Measurements from ENCODE around the gene OSGIN1. TPM values are rescaled to one million over a fixed set of nuclear protein-coding genes. Genes with fewer than 3 reads are reported as not detected.
A peak's percentile ranks its signal among the peaks of the same experiment; 100 is the strongest.

Gene OSGIN1
- total RNA-seq, 1 experiment from 2014 or later, result 0.13 TPM

DNA sequence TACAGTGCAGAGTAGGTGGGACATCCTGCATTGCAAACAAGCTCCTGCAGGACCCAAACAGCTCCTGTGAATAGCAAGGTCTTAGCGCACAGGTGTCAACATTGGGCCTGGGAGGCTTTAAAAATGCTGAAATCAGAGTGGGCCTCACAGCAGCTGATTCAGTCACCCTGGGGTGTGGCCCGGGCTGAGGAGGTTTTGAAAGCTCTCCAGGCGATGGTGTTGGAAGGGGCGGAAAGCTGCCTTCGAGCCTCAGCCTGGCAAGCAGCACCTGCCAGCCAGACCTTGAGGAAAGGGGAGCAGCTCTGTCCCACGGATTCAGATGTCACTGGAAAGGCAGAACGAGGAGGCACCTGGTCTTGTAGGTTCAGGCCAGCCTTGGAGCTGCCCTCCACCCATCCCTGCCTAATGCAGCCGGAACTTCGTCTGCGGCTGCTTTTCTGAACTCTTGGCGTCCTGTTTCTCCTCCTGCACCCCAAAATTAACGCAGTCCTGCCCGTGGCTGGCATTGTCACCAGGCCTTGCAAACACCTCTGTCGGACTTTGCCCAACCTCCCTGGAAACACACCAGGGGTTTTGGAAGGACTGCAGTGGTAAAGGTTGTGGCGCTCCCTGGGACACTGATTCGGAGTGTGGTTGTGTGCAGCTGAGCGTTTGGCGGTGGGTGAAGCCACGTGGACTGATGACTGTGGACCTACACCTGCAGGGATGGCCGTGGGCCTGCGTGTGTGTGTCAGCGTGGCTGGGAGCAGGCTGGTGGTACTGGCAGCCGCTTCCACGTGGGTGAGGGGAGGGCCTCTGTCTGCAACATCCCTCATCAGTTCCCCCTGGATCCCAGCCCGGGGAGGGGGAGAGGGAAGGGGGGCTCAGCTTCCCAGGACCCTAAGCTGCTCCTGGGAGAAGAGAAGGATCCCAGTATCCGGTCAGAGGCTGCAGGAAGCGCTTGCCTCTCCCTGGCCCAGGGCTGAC, 18.4 kb downstream of the OSGIN1 start:
- DNase-seq, result no peak
- Histone ChIP-seq H3K27me3 (no peaks in the 10 kb centered on the region), H3K9me3 (no peaks in the 10 kb centered on the region), H3K4me3 (no peak overlapping the region), H3K36me3 (no peaks in the 10 kb centered on the region)

DNA sequence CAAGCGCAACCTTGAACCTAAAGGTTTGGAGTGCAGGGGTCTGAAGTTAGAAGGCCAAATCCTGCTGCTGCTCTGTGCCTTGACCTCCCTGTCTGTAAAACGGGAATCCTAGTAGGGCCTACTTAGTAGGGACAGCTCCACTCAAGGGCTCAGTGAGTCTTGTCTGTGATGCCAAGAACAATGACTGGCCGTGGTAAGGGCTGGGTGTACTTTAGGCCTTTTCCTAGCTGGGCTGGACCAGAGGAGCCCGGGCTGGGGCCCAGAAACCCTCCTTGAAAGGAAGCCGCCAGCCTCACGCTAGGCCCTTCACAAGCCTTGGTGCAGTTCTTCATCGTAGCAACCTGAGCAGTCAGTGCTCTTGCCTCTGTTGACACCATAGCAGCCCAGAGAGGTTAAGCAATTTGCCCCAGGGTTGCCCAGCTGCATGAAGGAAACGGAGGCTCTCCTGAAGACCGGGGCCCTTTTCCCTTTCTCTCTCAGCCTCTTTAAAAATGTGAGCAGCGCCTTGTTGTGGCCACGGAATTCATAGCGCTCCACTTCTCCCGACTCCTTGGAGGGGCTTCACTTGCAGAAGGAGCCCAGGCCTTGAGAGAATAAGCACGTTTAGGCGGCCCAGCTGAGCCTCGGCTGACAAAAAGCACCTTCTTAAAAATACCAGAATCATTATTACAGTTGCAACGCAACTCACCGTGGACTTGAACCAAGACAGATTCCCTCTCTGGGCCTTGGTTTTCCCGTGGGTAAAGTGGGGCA, 19.4 kb downstream of the OSGIN1 start:
- Histone ChIP-seq H3K4me3 (no peak overlapping the region), H3K9me3 (no peaks in the 10 kb centered on the region), H3K27me3 (no peaks in the 10 kb centered on the region), H3K36me3 (no peaks in the 10 kb centered on the region)
- DNase-seq, result no peak

DNA sequence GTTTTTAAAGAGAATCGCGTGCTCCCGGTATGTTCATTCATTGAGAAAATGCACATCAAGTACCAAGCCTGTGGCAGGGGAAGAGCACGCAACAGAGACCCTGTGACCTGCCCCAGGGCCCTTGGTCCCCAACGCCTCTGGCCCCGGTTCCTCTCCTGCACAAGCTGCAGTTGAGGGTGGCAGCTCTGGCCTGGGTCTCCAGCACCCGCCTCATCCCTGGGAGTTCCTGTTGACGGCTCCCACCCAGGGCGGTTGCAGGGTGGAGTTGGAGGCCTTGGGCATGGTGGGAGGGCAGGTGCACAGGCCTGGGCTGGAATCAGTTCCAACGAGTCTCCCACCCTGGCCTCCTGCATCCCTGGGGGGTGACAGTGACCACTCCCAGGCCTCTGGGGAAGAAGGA, 20.0 kb downstream of the OSGIN1 start:
- Histone ChIP-seq H3K27me3 (no peaks in the 10 kb centered on the region), H3K9me3 (no peaks in the 10 kb centered on the region), H3K4me3 (no peak overlapping the region), H3K36me3 (no peaks in the 10 kb centered on the region)
- DNase-seq, result no peak

DNA sequence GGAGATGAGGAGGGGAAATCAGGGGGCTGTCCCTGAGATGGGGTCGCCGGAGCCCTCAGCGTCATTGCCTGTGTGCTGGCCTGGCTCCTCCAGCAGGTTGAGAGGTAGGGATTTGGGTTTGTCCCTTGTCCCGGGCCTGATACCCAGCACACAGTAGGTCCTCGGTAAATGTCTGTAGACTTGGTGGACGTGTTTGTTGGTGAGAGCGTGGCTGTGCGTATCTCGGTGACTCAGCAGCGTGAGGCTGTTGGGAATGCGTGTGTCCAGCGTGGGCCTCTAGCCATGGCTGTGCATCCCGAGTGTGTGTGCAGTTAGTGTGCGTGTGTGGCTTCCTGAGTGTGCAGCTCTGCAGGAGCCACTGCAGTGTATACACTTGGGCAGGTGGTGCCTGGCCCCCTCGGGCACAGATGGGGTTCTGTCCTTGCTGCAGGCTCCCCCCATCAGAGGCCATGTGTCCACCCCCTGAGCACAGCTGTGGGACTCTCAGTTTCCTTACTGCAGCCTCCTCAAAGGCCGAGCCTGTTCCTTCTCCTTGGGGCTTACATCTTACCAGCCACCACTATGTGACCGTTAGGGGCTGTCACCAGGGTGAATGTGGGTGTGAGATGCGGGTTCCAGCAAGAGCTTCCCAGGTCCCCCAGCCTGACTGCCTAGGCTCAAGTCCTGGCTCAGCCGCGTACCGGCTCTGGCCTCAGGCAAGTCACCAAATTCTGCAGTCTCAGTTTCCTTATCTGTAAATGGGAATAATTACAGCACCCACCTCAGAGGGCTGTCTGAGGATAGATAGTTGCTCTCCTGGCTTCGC, 20.7 kb downstream of the OSGIN1 start:
- no peaks in the 10 kb centered on the region for H3K36me3 ChIP-seq
- no peak for DNase-seq
- no peaks in the 10 kb centered on the region for H3K9me3 ChIP-seq
- no peak overlapping the region for H3K4me3 ChIP-seq
- no peaks in the 10 kb centered on the region for H3K27me3 ChIP-seq

DNA sequence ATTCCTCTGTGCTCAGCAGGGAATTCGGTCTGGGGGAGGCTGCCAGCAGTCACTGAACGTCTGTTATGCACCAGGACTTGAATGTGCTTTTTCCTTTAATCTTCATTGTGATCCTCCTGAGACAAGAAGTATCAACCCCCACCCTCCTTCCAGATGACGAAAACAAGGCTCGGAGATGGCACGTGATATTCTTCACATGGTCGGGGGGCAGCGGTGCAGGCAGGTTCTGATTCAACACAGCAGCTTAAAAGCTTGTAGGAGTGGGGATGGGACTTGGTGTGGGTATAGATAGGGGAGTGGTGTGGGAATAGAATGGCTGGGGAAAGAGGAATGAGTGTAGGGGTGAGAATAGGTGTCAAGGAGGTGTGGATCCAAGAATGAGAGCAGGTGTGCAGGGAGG, 21.4 kb downstream of the OSGIN1 start:
- DNase-seq, result no peak
- no peak overlapping the region for H3K4me3 ChIP-seq
- no peaks in the 10 kb centered on the region for H3K27me3 ChIP-seq
- no peaks in the 10 kb centered on the region for H3K9me3 ChIP-seq
- no peaks in the 10 kb centered on the region for H3K36me3 ChIP-seq

DNA sequence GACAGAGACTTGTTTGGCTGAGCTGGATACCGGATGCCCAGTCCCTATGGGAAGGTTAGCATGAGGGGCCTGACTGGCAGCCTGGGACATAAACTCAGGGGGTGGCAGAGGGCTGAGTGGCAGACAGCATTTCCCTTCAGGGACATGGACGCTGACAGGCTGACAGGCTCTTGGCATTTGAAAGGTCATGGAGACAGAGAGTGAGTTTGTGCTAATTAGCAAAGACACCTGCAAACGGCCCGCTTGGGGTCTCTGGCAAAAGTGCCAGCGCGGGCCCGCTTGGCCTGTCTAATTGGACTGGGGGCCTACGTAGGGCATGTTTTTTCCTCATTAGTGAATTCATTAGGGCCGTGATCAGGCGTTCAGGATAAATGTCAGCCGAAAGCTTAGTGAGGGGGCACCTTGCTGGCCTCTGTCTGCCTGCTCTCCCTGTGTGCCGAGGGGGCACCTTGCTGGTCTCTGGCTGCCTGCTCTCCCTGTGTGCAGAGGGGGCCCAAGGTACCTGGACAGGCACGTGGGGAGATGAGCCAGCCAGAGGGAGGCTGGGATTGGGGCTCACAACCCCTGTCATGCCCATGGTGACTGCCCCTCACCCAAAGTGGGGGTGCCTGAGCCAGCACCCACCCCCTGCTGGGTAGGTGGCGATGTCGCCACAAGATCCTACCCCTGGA, 22.7 kb downstream of the OSGIN1 start:
- no peaks in the 10 kb centered on the region for H3K27me3 ChIP-seq
- H3K36me3 ChIP-seq, result no peaks in the 10 kb centered on the region
- no peaks in the 10 kb centered on the region for H3K9me3 ChIP-seq
- no peak overlapping the region for H3K4me3 ChIP-seq
- DNase-seq, result no peak

DNA sequence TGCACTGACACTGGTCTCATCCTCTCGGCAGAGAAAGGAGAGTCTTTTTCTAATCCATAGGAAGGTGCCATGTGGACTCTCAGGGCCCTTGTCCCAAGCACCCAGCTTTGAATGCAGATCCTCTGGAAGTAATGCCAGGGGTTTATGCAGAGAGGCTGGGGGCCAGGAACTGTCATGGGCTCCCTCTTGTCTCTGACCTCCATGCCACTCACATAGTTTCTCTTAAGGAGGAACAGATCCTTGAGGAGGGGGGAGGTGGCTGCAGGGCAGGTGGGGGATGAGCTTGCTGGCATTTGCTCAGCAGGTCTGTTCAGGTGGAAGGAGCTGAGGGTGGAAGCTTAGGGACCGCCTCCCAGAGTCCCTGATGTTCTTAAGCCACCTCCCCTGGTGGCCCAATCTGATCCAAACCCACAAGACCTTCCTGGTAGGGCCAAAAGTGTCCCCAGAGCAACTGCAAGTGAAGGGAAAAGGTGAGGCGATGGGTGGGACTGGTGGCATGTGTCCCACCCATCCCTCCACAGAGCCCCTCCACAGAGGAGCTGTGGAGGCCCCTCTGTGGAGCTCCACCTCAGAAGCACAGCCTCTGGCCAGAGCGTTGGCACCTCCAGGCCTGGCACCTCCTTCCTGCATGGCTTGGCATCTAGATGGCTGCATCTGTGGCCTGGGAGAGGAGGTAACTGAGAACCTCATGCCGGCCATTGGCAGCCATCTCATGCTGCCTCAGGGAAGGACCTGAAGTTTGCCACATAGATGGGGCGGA, 24.2 kb downstream of the OSGIN1 start:
- no peak overlapping the region for H3K4me3 ChIP-seq
- no peak for DNase-seq
- H3K36me3 ChIP-seq, result no peaks in the 10 kb centered on the region
- H3K9me3 ChIP-seq, result no peaks in the 10 kb centered on the region
- H3K27me3 ChIP-seq, result no peaks in the 10 kb centered on the region

DNA sequence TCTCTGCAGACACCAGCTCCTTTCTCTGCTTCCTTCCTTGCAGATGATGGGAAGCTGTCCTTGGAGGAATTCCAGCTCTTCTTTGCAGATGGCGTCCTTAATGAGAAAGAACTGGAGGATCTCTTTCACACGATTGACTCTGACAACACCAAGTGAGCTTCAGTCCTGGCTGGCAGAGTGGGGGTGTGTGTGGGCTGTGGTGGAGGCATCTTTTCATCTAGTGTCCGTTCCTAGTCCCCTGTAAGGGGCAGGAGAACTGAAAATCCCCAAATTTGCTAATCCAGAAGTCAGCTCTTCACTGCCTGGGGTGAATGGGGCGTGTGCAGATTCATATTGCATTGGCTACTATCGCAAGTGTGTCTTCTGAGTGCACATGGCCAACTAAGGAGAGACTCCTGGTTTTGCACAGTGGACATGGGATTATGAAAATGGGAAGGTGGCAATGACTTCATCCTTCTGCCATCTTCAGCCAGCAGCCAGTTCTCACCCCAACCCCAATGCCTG, 25.4 kb downstream of the OSGIN1 start:
- no peaks in the 10 kb centered on the region for H3K27me3 ChIP-seq
- H3K36me3 ChIP-seq, result no peaks in the 10 kb centered on the region

DNA sequence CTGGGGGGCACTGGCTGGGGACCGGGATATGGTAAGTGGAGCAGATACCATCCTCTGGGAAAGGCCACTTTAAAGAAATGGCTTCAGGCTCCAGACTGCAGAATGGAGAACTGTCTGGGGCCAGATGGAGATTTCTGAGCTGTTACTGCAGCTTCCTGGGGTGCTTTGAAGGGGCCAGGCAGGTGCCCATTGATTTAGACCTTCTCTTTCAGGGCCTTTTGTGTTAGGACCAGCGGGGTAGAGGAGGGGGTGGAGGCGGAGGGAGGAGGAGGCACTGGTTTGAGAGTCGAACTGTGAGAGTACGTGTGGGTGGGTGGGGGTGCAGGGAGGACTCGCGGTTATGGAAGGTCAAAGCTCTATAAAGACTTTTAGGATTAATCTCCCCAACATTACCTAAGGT, 26.4 kb downstream of the OSGIN1 start:
- Histone ChIP-seq H3K4me3 (no peak overlapping the region), H3K27me3 (no peaks in the 10 kb centered on the region), H3K36me3 (no peaks in the 10 kb centered on the region), H3K9me3 (no peaks in the 10 kb centered on the region)
- no peak for DNase-seq

More for the DNA sequence above, 25.4 kb downstream of the OSGIN1 start:
- no peak for DNase-seq
- H3K9me3 ChIP-seq, result no peaks in the 10 kb centered on the region
- no peak overlapping the region for H3K4me3 ChIP-seq

DNA sequence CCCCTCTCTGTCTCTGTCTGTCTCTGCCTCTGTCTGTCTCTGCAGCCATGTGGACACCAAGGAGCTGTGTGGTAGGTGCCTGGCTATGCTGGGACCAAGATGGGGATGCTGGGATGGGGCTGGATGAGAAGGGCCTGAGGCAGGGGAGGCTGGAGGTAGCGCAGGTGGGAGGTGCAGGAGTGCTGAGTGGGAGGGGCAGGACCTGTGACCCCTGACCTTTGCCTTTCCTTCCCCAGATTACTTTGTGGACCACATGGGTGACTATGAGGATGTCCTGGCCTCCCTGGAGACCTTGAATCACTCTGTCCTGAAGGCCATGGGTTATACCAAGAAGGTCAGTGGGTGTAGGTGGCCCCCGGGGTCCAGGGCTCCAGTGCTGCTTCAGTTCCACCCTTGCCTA, 27.8 kb downstream of the OSGIN1 start:
- Histone ChIP-seq H3K36me3 (no peaks in the 10 kb centered on the region), H3K4me3 (no peak overlapping the region)
- DNase-seq, result no peak

DNA sequence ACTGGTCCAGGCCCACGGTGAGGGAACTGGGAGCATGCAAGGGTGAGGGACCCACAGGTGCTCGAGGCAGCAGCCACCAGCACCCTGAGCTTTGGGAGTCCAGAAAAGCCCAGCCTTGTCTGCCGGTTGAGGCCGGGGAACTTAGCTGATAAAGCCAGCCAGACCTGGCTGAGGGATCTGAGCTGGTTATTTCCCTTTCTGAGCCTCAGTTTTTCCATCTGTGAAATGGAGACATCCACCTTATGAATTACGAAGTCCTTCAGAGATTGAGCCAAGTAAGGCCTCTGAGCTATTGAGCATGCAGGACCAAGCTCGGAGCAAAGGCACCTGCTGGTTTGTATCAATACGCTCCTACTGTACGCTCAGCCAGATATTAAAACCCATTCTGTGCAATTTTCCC, 28.8 kb downstream of the OSGIN1 start:
- no peak overlapping the region for H3K4me3 ChIP-seq
- H3K9me3 ChIP-seq, result no peaks in the 10 kb centered on the region
- H3K27me3 ChIP-seq, result no peaks in the 10 kb centered on the region; the same call in 1 of the 2 replicates
- DNase-seq, result no peak
- no peaks in the 10 kb centered on the region for H3K36me3 ChIP-seq

More for the DNA sequence above, 27.8 kb downstream of the OSGIN1 start:
- Histone ChIP-seq H3K9me3 (no peaks in the 10 kb centered on the region), H3K27me3 (no peaks in the 10 kb centered on the region)

DNA sequence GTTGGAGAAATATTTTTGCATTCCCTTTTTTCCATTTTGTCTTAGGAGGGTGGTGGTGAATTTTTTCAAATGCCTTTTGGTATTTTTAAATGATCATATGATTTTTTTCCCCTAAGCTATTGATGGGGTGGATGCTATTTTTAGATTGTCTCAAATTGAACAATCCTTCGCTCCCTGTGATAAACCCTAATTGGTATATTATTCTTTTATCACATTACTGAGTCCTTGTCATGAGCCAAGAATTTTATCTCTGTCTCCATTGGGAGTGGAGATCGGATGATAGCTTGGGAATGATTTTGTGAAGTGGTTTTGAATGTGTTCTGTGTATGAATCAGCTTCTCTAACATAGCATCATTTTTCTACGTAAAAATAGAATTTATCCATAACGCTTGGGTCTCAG, 30.5 kb downstream of the OSGIN1 start:
- no peak overlapping the region for H3K4me3 ChIP-seq
- DNase-seq, result no peak

DNA sequence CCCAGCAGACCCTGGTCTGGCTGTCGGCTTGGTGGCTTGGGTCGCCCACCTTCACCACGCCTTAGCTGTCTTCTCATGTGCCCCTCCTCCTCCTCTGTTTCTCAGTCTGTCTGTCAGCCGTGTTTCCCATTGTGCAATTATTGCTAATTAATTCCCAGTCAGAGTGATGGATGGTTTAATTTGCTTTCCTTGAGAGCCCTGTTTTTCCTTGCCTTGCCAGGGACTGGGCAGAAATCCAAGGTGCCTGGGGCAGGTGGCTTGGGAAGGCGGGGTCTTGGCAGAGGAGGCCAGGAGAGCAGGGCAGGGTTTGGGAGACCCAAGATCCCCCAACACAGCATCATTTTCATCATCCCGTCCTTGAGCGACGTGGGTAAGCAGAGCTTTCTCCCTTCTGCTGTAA, 36.3 kb downstream of the OSGIN1 start:
- Histone ChIP-seq H3K36me3 (no peaks in the 10 kb centered on the region), H3K27me3 (no peaks in the 10 kb centered on the region; the same call in none of the 2 replicates), H3K9me3 (no peaks in the 10 kb centered on the region), H3K4me3 (no peak overlapping the region)
- no peak for DNase-seq

More for the DNA sequence above, 30.5 kb downstream of the OSGIN1 start:
- no peaks in the 10 kb centered on the region for H3K36me3 ChIP-seq
- H3K9me3 ChIP-seq, result no peaks in the 10 kb centered on the region
- H3K27me3 ChIP-seq, result no peaks in the 10 kb centered on the region; the same call in none of the 2 replicates

DNA sequence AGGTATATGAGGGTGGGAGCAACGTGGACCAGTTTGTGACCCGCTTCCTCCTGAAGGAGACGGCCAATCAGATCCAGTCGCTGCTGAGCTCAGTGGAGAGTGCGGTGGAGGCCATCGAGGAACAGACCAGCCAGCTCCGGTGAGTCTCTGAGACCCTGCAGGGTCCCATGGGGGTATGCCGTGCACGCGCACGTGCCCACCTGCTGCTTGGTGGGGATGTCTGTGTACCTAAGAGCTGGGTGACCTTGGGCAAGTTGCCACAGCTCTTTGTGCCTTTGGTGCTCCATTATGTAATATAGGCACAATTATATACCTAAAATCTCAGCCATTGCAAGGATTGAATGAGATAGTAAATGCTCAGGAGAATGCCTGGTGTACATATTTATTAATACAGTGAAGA, 37.5 kb downstream of the OSGIN1 start:
- Histone ChIP-seq H3K9me3 (no peaks in the 10 kb centered on the region), H3K4me3 (no peak overlapping the region), H3K36me3 (no peaks in the 10 kb centered on the region), H3K27me3 (no peaks in the 10 kb centered on the region; the same call in none of the 2 replicates)
- no peak for DNase-seq

DNA sequence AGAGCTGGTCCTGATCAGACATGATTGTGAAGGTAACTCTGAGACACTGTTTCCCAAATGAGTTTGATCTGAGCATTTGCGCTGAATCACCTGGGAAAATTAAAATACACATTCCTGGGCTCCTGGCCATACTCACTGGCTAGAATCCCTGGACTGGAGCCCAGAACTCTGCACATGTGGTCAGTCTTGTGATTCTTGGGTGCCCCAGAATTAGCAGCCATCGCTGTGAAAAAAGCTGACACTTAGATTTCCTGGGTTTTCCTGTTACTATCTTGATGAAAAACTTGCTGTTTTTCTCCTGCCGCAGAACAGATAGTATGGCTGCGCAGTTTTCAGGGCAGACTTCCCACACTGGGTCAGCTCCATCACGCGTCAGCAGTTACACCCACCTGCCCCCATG, 39.6 kb downstream of the OSGIN1 start:
- H3K4me3 ChIP-seq, result no peak overlapping the region
- no peaks in the 10 kb centered on the region for H3K36me3 ChIP-seq
- no peaks in the 10 kb centered on the region; the same call in 1 of the 2 replicates for H3K27me3 ChIP-seq
- DNase-seq, result peak; percentile 6
- no peaks in the 10 kb centered on the region for H3K9me3 ChIP-seq

All from MG63 (cell line).